NCI-H2227 treated with DMSO at 0.1 percent for 48 hours (cell line): ENCODE measurements around the gene PLEKHN1.
"Not testable (repeated sequence)": the region's sequence is repeated elsewhere in the genome, so short reads cannot be mapped to it uniquely, and the experiment has no call there.

Source experiments
- DNase-seq: peaks from one replicate; lab custom pipeline; 2025; lab: John Stamatoyannopoulos, UW

Gene PLEKHN1

GRCh38 chr1:943545-944340 is 22.5 kb upstream of the PLEKHN1 start:
- DNase-seq: no peak

GRCh38 chr1:944341-945325 is 21.6 kb upstream of the PLEKHN1 start:
- DNase-seq: no peak

GRCh38 chr1:945688-946556 is 20.4 kb upstream of the PLEKHN1 start:
- DNase-seq: no peak

- not testable (repeated sequence) for DNase-seq
Observed at GRCh38 chr1:946811-947210, 19.5 kb upstream of the PLEKHN1 start.

- DNase-seq: no peak
Observed at GRCh38 chr1:947958-948357, 18.3 kb upstream of the PLEKHN1 start.

GRCh38 chr1:950268-950667 is 16.0 kb upstream of the PLEKHN1 start:
- DNase-seq: no peak

- no peak for DNase-seq
Observed at GRCh38 chr1:950881-951280, 15.4 kb upstream of the PLEKHN1 start.

- DNase-seq: no peak
Observed at GRCh38 chr1:951364-951763, 14.9 kb upstream of the PLEKHN1 start.

GRCh38 chr1:952201-952600 is 14.1 kb upstream of the PLEKHN1 start:
- DNase-seq: no peak

- DNase-seq: no peak
Observed at GRCh38 chr1:952603-953002, 13.7 kb upstream of the PLEKHN1 start.

- DNase-seq: no peak
Observed at GRCh38 chr1:953524-954320, 12.6 kb upstream of the PLEKHN1 start.

GRCh38 chr1:954927-955326 is 11.4 kb upstream of the PLEKHN1 start:
- DNase-seq: no peak

GRCh38 chr1:955474-955873 is 10.8 kb upstream of the PLEKHN1 start:
- no peak for DNase-seq

GRCh38 chr1:956636-957035 is 9.6 kb upstream of the PLEKHN1 start:
- DNase-seq: no peak

- DNase-seq: peak; percentile 85
Observed at GRCh38 chr1:958823-959730, 7.2 kb upstream of the PLEKHN1 start, which contains the start of gene NOC2L. TSS of gene NOC2L (minus strand) at chr1:959256. CDS start at chr1:959240, 16 bp downstream.

GRCh38 chr1:959731-960362 is 6.4 kb upstream of the PLEKHN1 start:
- DNase-seq: no peak

- no peak for DNase-seq
Observed at GRCh38 chr1:960363-961131, 5.7 kb upstream of the PLEKHN1 start, which contains the start of gene KLHL17. TSS of gene KLHL17 (plus strand) at chr1:960584. CDS start at chr1:960694, 110 bp downstream.

GRCh38 chr1:961132-961669 is 5.1 kb upstream of the PLEKHN1 start:
- no peak for DNase-seq
